UCSD-AML1 (cell line): ENCODE measurements around the gene DIP2A.

Source experiments
- DNase-seq: peaks from one replicate; lab custom pipeline; 2025; ENCODE audit not compliant: unreplicated experiment; lab: John Stamatoyannopoulos, UW

The DIP2A gene

DNA sequence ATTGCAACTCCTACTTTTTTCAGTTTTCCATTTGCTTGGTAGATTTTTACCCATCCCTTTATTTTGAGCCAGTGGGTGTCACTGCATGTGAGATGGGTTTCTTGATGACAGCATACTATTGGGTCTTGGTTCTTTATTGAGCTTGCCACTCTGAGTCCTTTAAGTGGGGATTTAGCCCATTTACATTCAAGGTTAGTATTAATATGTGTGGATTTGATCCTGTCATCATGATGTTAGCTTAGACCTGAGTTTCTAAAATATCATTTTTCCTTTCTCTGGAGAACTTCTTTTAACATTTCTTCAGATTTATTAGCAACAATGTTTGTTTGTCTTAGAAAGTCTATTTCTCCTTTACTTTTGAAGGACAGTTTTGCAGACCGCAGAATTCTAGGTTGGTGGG is 158.0 kb downstream of the DIP2A start:
- DNase-seq, result no peak

DNA sequence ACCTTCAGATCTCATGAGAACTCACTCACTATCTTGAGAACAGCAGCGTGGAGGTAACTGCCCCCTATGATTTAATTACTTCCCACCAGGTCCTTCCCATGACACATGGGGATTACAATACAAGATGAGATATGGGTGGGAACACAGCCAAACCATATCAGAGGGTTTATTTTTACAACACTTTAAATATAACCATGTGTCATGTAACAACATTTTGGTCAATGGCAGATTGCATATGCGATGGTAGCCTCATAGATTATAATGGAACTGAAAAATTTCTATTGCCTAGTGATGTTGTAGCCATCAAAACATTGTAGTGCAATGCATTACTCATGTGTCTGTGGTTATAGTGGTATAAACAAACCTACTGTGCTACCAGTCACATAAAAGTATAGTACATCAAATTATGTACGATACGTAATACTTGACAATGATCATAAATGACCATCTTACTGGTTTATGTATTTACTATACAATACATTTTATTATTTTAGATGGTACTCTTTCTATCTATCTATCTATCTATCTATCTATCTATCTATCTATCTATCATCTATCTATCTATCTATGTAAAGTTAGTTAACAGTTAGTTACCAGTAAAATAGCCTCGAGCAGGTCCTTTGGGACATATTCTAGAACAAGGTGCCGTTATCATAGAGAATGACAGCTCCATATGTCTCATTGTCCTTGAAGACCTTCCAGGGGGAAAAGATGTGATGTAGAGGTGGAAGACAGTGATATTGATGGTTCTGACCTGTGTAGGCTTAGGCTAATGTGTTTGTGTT is 158.8 kb downstream of the DIP2A start:
- DNase-seq, result no peak

DNA sequence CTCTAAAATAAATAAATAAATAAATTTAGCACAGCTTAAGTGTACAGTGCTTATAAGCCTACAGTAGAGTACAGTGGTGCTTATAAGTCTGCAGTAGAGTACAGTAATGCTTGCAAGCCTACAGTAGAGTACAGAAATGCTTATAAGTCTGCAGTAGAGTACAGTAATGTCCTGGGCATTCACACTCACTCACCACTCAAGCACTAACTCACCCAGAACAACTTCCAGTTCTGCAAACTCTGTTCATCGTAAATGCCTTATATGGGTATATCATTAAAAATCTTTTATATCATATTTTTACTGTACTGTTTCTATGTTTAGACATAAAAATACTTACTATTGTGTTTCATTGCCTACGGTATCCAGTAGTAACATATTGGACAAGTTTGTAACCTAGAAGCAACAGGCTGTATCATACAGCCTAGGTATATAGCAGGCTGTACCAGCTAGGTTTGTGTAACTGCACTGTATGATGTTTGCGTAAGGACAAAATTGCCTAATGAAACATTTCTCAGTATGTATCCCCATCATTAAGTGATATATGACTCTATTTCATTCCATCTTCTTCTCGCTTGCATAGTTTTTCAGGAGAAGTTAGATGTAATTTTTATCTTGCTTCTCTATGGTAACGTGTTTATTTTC is 160.2 kb downstream of the DIP2A start:
- DNase-seq, result no peak
